ENCODE data around the gene CPD. TPM values are rescaled to one million over a fixed set of nuclear protein-coding genes. Genes with fewer than 3 reads are reported as not detected.

Gene CPD
- total RNA-seq, 1 donor from 2014 or later: 51.2 TPM

DNA sequence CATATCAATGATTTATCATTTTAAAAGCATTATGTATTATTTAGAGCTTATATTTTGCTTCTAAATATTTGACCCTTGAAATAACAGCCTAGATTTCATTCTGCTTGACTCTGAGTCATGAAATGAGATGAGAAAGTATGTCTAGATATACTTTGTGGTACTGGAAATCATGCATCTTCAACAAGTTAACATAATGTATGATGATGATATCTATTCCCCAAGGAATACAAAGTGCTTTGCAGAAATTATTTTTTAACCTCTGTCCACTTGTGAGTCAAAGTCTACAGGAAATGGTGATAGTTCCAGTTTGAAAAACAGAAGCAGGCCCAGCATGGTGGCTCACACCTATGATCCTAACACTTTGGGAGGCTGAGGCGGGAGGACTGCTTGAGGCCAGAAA, 134.6 kb downstream of the CPD start:
- Histone ChIP-seq H3K4me3 (ENCODE audit: insufficient read depth, low read depth, low read length) (no peak overlapping the region), H3K4me1 (ENCODE audit: insufficient read depth, low read length) (no peaks in the 10 kb centered on the region), H3K27me3 (ENCODE audit: insufficient read depth, low read length) (no peaks in the 10 kb centered on the region), H2AFZ (ENCODE audit: low read depth, low read length) (no peak overlapping the region), H3K27ac (ENCODE audit: low read depth, low read length) (no peak overlapping the region), H3K36me3 (ENCODE audit: insufficient read depth, low read length) (peaks cover 17% of the 10 kb centered on the region), H3K4me2 (ENCODE audit: low read length) (no peak overlapping the region), H3K9me3 (ENCODE audit: insufficient read depth, low read depth, low read length) (no peaks in the 10 kb centered on the region), H3K79me2 (ENCODE audit: insufficient read depth, low read length) (peaks cover under 1% of the 10 kb centered on the region), H4K20me1 (ENCODE audit: insufficient read depth, low read length) (no peaks in the 10 kb centered on the region), H3K9ac (ENCODE audit: low read length) (no peak overlapping the region)
- Mint-ChIP-seq H3K27ac (ENCODE audit: unreplicated experiment) (no peak overlapping the region), H3K4me3 (ENCODE audit: unreplicated experiment) (no peak overlapping the region), H3K4me1 (ENCODE audit: low read depth, unreplicated experiment) (peaks cover under 1% of the 10 kb centered on the region), H3K9me3 (ENCODE audit: unreplicated experiment) (no peaks in the 10 kb centered on the region), H3K36me3 (ENCODE audit: low read depth, unreplicated experiment) (peaks cover 3% of the 10 kb centered on the region), H3K27me3 (ENCODE audit: low read depth, unreplicated experiment) (no peaks in the 10 kb centered on the region)
- no peak for TF ChIP-seq EZH2 (IDR thresholded peaks at IDR 0.05; ENCODE audit: insufficient read depth, low read length)
- TF ChIP-seq CTCF (IDR thresholded peaks at IDR 0.05; ENCODE audit: insufficient read depth, low read depth, low read length): no peak
- no peak for FAIRE-seq
- DNase-seq (ENCODE audit: low read depth): no peak

- no peak for TF ChIP-seq CTCF (IDR thresholded peaks at IDR 0.05; ENCODE audit: insufficient read depth, low read depth, low read length)
- no peak for TF ChIP-seq EZH2 (IDR thresholded peaks at IDR 0.05; ENCODE audit: insufficient read depth, low read length)
- H3K27me3 ChIP-seq (ENCODE audit: insufficient read depth, low read length): no peaks in the 10 kb centered on the region
- peaks cover 17% of the 10 kb centered on the region for H3K36me3 ChIP-seq (ENCODE audit: insufficient read depth, low read length)
- no peak for DNase-seq (ENCODE audit: low read depth)
- Mint-ChIP-seq H3K9me3 (ENCODE audit: unreplicated experiment) (no peaks in the 10 kb centered on the region), H3K27ac (ENCODE audit: unreplicated experiment) (no peak overlapping the region), H3K4me3 (ENCODE audit: unreplicated experiment) (no peak overlapping the region), H3K36me3 (ENCODE audit: low read depth, unreplicated experiment) (peaks cover 3% of the 10 kb centered on the region), H3K27me3 (ENCODE audit: low read depth, unreplicated experiment) (no peaks in the 10 kb centered on the region), H3K4me1 (ENCODE audit: low read depth, unreplicated experiment) (peaks cover 10% of the 10 kb centered on the region)
- no peak overlapping the region for H3K9ac ChIP-seq (ENCODE audit: low read length)
- H4K20me1 ChIP-seq (ENCODE audit: insufficient read depth, low read length): no peaks in the 10 kb centered on the region
- no peak overlapping the region for H3K4me3 ChIP-seq (ENCODE audit: insufficient read depth, low read depth, low read length)
- peaks cover 3% of the 10 kb centered on the region for H3K79me2 ChIP-seq (ENCODE audit: insufficient read depth, low read length)
- H2AFZ ChIP-seq (ENCODE audit: low read depth, low read length): no peak overlapping the region
- H3K4me2 ChIP-seq (ENCODE audit: low read length): no peak overlapping the region
- no peak overlapping the region for H3K27ac ChIP-seq (ENCODE audit: low read depth, low read length)
- H3K9me3 ChIP-seq (ENCODE audit: insufficient read depth, low read depth, low read length): no peaks in the 10 kb centered on the region
- peaks cover 8% of the 10 kb centered on the region for H3K4me1 ChIP-seq (ENCODE audit: insufficient read depth, low read length)
- no peak for FAIRE-seq
Observed at GRCh38 chr17:30514895-30515596, 136.3 kb downstream of the CPD start.

GRCh38 chr17:30517786-30518185, 139.1 kb downstream of the CPD start:
- H3K4me3 ChIP-seq (ENCODE audit: insufficient read depth, low read depth, low read length): no peak overlapping the region
- TF ChIP-seq EZH2 (IDR thresholded peaks at IDR 0.05; ENCODE audit: insufficient read depth, low read length) (no peak), CTCF (IDR thresholded peaks at IDR 0.05; ENCODE audit: insufficient read depth, low read depth, low read length) (no peak)
- Mint-ChIP-seq H3K9me3 (ENCODE audit: unreplicated experiment) (peaks cover 1% of the 10 kb centered on the region), H3K27me3 (ENCODE audit: low read depth, unreplicated experiment) (no peaks in the 10 kb centered on the region), H3K4me3 (ENCODE audit: unreplicated experiment) (no peak overlapping the region), H3K27ac (ENCODE audit: unreplicated experiment) (no peak overlapping the region), H3K36me3 (ENCODE audit: low read depth, unreplicated experiment) (peaks cover 12% of the 10 kb centered on the region), H3K4me1 (ENCODE audit: low read depth, unreplicated experiment) (peaks cover 26% of the 10 kb centered on the region)
- no peaks in the 10 kb centered on the region for H3K27me3 ChIP-seq (ENCODE audit: insufficient read depth, low read length)
- no peak for FAIRE-seq
- no peak for DNase-seq (ENCODE audit: low read depth)
- H4K20me1 ChIP-seq (ENCODE audit: insufficient read depth, low read length): no peaks in the 10 kb centered on the region
- no peak overlapping the region for H2AFZ ChIP-seq (ENCODE audit: low read depth, low read length)
- H3K36me3 ChIP-seq (ENCODE audit: insufficient read depth, low read length): peaks cover 22% of the 10 kb centered on the region
- H3K4me1 ChIP-seq (ENCODE audit: insufficient read depth, low read length): peaks cover 17% of the 10 kb centered on the region
- H3K9me3 ChIP-seq (ENCODE audit: insufficient read depth, low read depth, low read length): no peaks in the 10 kb centered on the region
- H3K79me2 ChIP-seq (ENCODE audit: insufficient read depth, low read length): peaks cover 12% of the 10 kb centered on the region
- H3K4me2 ChIP-seq (ENCODE audit: low read length): no peak overlapping the region
- H3K9ac ChIP-seq (ENCODE audit: low read length): no peak overlapping the region
- H3K27ac ChIP-seq (ENCODE audit: low read depth, low read length): no peak overlapping the region

All from astrocyte (in vitro differentiated cells and primary cell).